H4 (cell line): ENCODE results near the gene UBE2G1. TPM values are rescaled to one million over a fixed set of nuclear protein-coding genes. Genes with fewer than 3 reads are reported as not detected.
A peak's percentile ranks its signal among the peaks of the same experiment; 100 is the strongest.

Source experiments
- DNase-seq: peaks from one replicate; pipeline ENCODE4 v3.0.0-alpha.2; 2015; ENCODE audit warnings: low spot score
- total RNA-seq: library from RNA; depleted of rRNA; stranded (reverse); fragments of >200 nt; shearing (Covaris generic); gene quantifications from 2 replicates; pipeline ENCODE4 v1.2.3, GENCODE V29; 2014; rRNA removed

The UBE2G1 gene
- total RNA-seq, 1 experiment from 2014 or later, result 46.1 TPM

DNA sequence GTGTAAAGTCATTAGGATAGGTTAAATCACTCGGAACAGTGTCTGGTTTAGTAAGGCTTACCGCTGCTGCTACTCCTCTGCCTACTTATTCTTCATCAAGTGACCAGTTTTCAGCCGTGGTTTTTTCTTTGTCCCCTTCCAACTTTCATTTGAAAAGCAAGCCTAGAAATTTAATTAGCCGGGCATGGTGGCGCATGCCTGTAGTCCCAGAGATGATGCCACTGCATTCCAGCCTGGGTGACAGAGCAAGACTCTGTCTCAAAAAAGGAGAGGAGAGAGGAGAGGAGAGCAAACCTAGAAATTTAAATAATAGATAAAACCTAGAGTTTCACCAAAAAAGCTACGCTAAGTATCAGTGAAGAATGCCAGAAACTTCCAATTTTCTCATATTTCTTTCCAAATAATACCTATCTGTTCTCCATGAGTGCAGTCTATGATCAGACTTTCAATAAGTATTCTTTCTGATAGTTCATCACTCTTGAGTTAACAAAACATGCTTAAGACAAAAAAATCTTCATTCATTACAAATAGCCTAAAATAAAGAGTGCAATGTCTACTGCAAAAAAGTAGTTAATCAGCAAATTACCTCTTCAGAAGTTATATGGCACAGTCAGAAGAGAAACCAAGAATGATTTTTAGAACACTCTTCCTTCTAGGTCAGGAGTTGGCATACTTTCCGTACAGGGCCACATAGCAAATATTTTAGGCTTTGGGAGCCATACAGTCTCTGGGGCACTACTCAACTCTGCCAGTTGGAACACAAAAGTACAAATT, 117.8 kb downstream of the UBE2G1 start:
- DNase-seq, result no peak

DNA sequence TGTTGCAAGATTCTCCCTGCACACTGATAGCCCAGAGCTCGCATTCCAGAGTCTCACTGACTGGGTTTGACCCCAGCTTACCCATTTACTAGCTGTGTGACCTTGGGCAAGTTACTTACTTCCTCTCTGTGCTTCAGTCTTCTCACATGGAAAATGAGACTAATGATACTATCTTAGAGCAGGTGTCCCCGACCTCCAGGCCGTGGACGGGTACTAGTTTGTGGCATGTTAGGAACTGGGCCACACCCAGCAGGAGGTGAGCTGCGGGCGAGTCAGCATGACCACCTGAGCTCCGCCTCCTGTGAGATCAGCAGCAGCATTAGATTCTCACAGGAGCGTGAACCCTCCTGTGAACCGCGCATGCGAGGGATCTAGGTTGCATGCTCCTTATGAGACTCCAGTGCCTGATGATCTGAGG, 118.5 kb downstream of the UBE2G1 start:
- DNase-seq, result no peak

GRCh38 chr17:4247361-4247970, 119.0 kb downstream of the UBE2G1 start:
- no peak for DNase-seq

GRCh38 chr17:4246674-4247073, 119.8 kb downstream of the UBE2G1 start:
- DNase-seq, result no peak

DNA sequence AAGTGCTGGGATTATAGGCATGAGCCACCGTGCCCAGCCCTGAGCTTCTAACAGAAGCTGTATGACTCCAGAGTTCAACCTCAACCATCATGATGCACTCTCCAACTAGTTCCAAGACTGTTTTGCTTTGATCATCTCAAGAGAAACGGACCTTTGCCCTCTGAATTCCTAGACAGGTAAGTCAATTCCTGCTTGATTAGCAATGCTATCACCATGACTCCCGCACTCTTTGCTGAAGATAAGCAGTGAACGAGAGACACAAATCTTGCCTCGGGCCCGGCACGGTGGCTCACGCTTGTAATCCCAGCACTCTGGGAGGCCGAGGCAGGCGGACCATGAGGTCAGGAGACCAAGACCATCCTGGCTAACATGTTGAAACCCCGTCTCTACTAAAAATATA, 124.9 kb downstream of the UBE2G1 start:
- DNase-seq, result no peak

- DNase-seq, result no peak
Observed at GRCh38 chr17:4236456-4236855, 130.0 kb downstream of the UBE2G1 start.

DNA sequence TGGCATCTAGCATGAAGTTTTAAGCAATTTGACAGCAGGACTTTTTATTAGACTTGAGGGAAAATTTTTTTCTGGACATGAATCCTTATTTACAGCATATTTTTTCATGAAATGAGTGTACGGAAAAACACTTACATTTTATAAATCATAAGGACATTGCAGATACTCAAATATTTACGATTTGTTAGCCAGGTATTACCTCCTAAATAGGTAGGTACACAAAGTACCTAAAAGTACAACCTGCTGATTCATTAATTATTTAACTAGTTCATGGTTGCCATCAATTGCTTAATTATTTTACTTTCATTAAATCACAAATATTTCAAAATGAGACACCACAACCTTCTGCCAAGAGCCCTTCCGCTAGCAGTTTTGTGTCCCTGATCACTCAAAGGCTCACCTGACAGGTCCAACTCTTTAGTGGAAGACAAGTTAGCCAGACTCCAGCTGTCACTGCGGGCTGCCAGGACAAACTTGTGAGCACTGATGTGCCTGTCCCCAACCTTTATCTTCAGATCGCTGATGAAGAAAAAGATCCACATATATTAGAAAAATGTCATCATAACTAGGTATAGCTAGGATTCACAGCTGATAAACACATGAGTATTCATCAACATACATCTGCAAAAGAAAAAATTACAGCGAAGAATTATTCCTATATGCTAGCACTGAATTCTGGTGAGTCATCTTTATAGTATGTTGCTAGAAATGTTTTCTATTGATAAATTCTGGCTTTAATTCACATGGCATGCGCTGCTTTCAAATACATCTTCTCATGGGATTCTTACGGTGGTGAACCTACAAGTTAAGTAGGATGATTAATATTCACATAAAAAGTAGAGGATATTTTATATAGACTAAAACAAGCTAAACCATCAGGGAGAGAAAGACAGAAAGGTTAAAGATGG, 130.8 kb downstream of the UBE2G1 start:
- DNase-seq, result no peak

- DNase-seq, result no peak
Observed at GRCh38 chr17:4234401-4234800, 132.1 kb downstream of the UBE2G1 start.

GRCh38 chr17:4233668-4234258, 132.7 kb downstream of the UBE2G1 start:
- no peak for DNase-seq

DNA sequence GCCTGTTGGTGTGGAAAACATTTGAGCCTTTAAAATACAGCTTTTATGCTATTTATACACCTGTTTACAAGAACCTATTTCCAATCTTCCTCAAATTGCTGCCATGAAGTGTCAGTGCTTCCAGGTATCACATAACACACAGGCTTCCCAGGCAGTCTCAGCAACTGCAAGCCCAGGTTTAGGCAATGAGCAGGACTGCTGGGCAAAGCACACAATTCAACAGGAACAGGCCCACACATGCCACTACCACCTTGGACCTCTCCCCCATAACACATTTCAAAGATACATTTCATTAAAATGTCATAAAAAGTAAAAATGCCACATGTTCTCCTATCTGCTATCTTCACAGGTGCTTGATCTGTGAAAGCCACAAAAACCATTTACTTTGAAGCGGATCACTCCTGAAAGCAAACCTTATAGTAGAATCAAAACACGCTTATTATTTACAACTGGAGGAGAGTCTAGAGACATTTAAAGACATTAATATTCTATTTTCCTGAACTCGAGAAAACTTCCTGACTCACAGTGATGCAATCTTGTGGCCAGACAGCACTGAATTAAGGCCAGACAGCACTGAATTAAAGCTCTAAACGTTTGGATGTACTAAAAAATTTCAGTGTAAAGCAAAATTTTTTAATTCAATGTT, 134.2 kb downstream of the UBE2G1 start:
- DNase-seq, result no peak

DNA sequence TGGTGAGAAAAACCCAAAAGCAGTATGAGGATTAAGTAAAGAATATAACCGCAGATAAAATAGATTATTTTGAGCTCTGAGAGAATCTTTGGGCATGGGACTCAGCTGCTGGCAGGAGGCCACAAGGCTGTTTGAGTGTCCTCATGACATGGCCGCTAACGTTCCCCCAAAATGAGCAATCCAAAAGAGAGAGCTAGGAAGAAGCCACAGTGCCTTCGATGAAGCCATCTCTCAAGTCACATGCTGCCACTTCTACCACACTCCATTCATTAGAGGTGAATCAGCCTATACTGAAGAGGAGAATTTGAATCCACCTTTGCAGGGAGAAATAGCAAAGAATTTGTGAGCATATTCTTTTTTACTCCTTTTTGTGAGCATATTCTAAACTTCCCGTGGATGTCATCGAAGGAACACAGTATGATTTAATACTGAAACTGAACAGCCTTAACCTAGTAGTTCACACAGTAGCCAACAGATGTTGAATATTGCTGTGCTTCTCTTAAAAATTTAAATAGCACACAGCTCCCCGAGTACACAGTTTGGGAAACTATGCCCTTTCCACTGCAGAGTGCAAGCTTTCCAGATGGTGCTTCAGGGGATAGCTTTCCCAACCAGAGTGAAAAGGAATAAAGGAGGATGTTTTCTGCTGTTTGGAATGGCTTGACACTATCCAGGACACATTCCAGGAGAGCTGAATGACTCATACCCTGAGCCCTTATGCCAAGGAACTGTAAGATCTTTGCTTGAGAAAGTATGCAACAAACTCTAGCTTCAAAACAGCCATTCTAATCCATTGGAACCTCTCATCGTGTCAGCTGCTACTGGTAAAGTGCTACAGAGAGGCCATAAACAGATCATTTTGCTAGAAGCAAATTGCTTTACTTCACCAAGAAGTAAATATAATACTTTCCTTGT, 136.6 kb downstream of the UBE2G1 start:
- peak; percentile 67 for DNase-seq

DNA sequence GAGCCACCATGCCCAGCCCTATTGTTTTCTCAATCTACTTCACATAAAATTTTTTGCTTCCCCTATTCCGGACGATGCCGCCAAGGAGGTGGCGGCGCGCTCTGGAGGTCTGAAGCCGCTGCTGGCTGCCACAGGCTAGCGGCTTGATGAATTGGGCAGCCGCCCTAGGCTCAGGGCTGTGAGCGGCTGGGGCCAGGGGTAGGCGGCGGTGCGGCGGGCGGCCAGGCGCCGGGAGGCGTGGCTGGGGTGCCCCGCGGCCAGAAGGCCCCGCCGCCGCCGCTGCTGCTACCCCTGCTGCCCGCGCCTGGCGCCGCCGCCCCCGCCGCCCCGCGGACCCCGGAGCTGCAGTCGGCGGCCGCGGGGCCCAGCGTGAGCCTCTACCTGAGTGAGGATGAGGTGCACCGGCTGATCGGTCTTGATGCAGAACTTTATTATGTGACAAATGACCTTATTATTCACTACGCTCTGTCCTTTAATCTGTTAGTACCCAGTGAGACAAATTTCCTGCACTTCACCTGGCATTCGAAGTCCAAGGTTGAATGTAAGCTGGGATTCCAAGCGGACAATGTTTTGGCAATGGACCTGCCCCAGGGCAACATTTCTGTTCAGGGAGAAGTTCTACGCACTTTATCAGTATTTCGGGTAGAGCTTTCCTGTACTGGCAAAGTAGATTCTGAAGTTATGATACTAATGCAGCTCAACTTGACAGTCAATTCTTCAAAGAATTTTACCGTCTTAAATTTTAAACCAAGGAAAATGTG, 144.4 kb downstream of the UBE2G1 start:
- DNase-seq, result no peak

DNA sequence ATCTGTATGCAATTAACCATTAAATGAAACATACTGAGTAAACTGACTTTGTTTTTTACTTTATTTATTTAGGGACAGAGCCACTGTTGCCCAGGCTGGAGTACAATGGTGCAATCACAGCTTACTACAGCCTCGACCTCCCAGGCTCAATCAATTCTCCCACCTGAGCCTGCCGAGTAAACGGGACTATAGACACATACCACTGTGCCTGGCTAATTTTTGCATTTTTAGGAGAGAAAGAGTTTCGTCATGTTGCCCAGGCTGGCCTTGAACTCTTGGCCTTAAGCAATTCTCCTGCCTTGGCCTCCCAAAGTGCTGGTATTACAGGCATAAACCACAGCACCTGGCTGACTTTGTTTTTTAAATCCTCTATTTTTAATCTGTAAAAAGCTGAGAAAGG, 145.3 kb downstream of the UBE2G1 start:
- DNase-seq, result no peak

- DNase-seq, result no peak
Observed at GRCh38 chr17:4220655-4221054, 145.8 kb downstream of the UBE2G1 start.

Other genes starting within 250 kb of the UBE2G1 start
- gene ZZEF1, start 223.6 kb downstream of the UBE2G1 start, total RNA-seq, result 5.6 and 7.0 TPM in 2 replicates
- gene CYB5D2, start 223.5 kb downstream of the UBE2G1 start, total RNA-seq, result 16.1 and 22.3 TPM in 2 replicates
- gene ANKFY1, start 102.7 kb downstream of the UBE2G1 start, total RNA-seq, result 12.0 and 17.0 TPM in 2 replicates
- gene SPNS3, start 67.3 kb upstream of the UBE2G1 start, total RNA-seq, result 0.04 and 0.08 TPM in 2 replicates
- 0.06 and 0.52 TPM in 2 replicates for gene SPNS2, start 132.2 kb upstream of the UBE2G1 start, total RNA-seq
- gene MYBBP1A, start 188.7 kb upstream of the UBE2G1 start, total RNA-seq, result 15.0 and 16.4 TPM in 2 replicates
- gene GGT6, start 193.9 kb upstream of the UBE2G1 start, total RNA-seq, result not detected in 2 replicates
- gene SMTNL2, start 217.9 kb upstream of the UBE2G1 start, total RNA-seq, result 0.08 TPM in 1 of 2 replicates, not detected in the other